ENCODE measurements around the gene SETBP1. TPM values are rescaled to one million over a fixed set of nuclear protein-coding genes. Genes with fewer than 3 reads are reported as not detected.

SETBP1 gene
- total and polyA plus RNA-seq, 2 of the 4 experiments (the other 2 are of a cell fraction): 0.19 to 0.36 TPM

DNA sequence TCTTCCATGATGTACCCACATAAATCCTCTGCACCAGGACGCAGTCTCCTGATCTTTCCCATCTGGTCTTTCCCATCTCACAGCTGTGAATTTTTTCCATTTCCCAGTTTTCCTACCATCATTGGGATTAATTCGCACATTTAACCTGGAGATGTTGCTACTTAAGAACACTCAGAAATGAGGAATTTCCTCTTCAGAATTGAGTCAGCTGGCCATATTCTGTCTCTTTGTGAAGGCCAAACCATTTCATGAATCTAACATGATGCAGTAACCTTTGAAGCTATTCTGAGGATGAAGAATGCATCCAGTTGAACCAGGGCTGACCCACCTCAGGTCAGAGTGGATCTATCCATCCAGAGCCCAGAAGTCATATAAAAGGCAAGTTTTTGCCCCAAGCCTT lies 326.8 kb downstream of the SETBP1 start:
- POLR2A ChIA-PET (ENCODE audit: unreplicated experiment): no interaction called here
- no peak overlapping the region for H3K14ac ChIP-seq (replicated peaks; ENCODE audit: low read depth, low read length)
- H3K4ac ChIP-seq (ENCODE audit: low read depth, low read length): peak overlapping the region; percentile 25; the same call in 1 of the 2 replicates
- in situ Hi-C loops (cut with MboI; ENCODE audit: low sequenced_read_pairs) (no loop called here), intact Hi-C loops (cut with micrococcal nuclease) (no loop called here), dilution Hi-C loops (cut with HindIII; ENCODE audit: low sequenced_read_pairs, unreplicated experiment) (no loop called here)
- H4K5ac ChIP-seq (ENCODE audit: low read depth, low read length): no peak overlapping the region
- H3K4me3 ChIP-seq (ENCODE audit: insufficient read depth, low read depth, low read length): no peak overlapping the region
- H3K4me2 ChIP-seq (ENCODE audit: low read depth, low read length): no peak overlapping the region
- no peak overlapping the region for H2AFZ ChIP-seq (replicated peaks; ENCODE audit: low read length, poor library complexity)
- peak; percentile 31 for DNase-seq
- WGBS, 2 experiments (ENCODE audit: extremely low coverage in 2 of 2, insufficient read length in 1 of 2): no CpG with 5 or more reads among the region's 2 CpGs
- CTCF ChIA-PET: interaction anchor here (1.5 kb wide), 1 partner anchor 19 kb away, joined by 3 read pairs; no protein-coding TSS in a partner anchor
- no peak overlapping the region for H3K9ac ChIP-seq (ENCODE audit: low read depth, low read length)
- peaks cover 3% of the 10 kb centered on the region; the same call in 1 of the 2 replicates for H3K9me1 ChIP-seq (ENCODE audit: insufficient read depth, low read length)
- no TSS peak for BruUV-seq (replicated peaks)
- H4K91ac ChIP-seq (ENCODE audit: insufficient read depth, low read depth, low read length): no peak overlapping the region
- no peak for TF ChIP-seq SMC3 (IDR thresholded peaks at IDR 0.05; ENCODE audit: low read depth, low read length)
- TF ChIP-seq BHLHE40 (IDR thresholded peaks at IDR 0.05; ENCODE audit: low read depth, low read length): no peak
- no peak for TF ChIP-seq RCOR1 (IDR thresholded peaks at IDR 0.05; ENCODE audit: insufficient replicate concordance, low read length)
- no peak for TF ChIP-seq CHD1 (IDR thresholded peaks at IDR 0.05; ENCODE audit: low read depth, low read length)
- TF ChIP-seq, protein P1, sequence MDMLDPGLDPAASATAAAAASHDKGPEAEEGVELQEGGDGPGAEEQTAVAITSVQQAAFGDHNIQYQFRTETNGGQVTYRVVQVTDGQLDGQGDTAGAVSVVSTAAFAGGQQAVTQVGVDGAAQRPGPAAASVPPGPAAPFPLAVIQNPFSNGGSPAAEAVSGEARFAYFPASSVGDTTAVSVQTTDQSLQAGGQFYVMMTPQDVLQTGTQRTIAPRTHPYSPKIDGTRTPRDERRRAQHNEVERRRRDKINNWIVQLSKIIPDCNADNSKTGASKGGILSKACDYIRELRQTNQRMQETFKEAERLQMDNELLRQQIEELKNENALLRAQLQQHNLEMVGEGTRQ (IDR thresholded peaks at IDR 0.05; ENCODE audit: low read depth, low read length): no peak
- TF ChIP-seq MAFK (IDR thresholded peaks at IDR 0.05; ENCODE audit: low read depth, low read length): no peak
- TF ChIP-seq, protein P2, sequence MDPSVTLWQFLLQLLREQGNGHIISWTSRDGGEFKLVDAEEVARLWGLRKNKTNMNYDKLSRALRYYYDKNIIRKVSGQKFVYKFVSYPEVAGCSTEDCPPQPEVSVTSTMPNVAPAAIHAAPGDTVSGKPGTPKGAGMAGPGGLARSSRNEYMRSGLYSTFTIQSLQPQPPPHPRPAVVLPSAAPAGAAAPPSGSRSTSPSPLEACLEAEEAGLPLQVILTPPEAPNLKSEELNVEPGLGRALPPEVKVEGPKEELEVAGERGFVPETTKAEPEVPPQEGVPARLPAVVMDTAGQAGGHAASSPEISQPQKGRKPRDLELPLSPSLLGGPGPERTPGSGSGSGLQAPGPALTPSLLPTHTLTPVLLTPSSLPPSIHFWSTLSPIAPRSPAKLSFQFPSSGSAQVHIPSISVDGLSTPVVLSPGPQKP (IDR thresholded peaks at IDR 0.05; ENCODE audit: borderline replicate concordance, low read depth, low read length): no peak
- no peak for TF ChIP-seq MAZ (IDR thresholded peaks at IDR 0.05; ENCODE audit: borderline replicate concordance, low read depth, low read length)
- TF ChIP-seq FOS (IDR thresholded peaks at IDR 0.05; ENCODE audit: low read depth, low read length): no peak
- TF ChIP-seq, protein P3, sequence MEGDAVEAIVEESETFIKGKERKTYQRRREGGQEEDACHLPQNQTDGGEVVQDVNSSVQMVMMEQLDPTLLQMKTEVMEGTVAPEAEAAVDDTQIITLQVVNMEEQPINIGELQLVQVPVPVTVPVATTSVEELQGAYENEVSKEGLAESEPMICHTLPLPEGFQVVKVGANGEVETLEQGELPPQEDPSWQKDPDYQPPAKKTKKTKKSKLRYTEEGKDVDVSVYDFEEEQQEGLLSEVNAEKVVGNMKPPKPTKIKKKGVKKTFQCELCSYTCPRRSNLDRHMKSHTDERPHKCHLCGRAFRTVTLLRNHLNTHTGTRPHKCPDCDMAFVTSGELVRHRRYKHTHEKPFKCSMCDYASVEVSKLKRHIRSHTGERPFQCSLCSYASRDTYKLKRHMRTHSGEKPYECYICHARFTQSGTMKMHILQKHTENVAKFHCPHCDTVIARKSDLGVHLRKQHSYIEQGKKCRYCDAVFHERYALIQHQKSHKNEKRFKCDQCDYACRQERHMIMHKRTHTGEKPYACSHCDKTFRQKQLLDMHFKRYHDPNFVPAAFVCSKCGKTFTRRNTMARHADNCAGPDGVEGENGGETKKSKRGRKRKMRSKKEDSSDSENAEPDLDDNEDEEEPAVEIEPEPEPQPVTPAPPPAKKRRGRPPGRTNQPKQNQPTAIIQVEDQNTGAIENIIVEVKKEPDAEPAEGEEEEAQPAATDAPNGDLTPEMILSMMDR (conservative IDR thresholded peaks at IDR 0.05; ENCODE audit: low read depth, low read length): no peak
- no peak for ATAC-seq (ENCODE audit: low read depth)
- H3K79me1 ChIP-seq (ENCODE audit: low read depth in 1 of 2, low read length in 2 of 2): no peaks in the 10 kb centered on the region
- H2AK9ac ChIP-seq (replicated peaks; ENCODE audit: low read depth, low read length, poor library complexity): no peak overlapping the region
- no peaks in the 10 kb centered on the region for H3K27me3 ChIP-seq (ENCODE audit: control insufficient read depth, insufficient read depth, low read length)
- H3K56ac ChIP-seq (ENCODE audit: extremely low read depth, insufficient read depth, low read length): no peak overlapping the region
- H3K36me3 ChIP-seq (ENCODE audit: control insufficient read depth, insufficient read depth, low read length): no peaks in the 10 kb centered on the region
- H2BK120ac ChIP-seq (ENCODE audit: low read depth, low read length): no peak overlapping the region
- peaks cover 2% of the 10 kb centered on the region; the same call in 1 of the 2 replicates for H3K4me1 ChIP-seq (ENCODE audit: control insufficient read depth, insufficient read depth, low read length)
- no peak overlapping the region for H3K27ac ChIP-seq (ENCODE audit: insufficient read depth, low read length)
- H2BK15ac ChIP-seq (ENCODE audit: low read depth, low read length): no peak overlapping the region; the same call in 2 of the 3 replicates
- 0 out of 4 replicates have a peak overlapping the region, but pooled peaks of 1 of the 2 experiments have one; percentile 8 for H4K8ac ChIP-seq (ENCODE audit: low read depth in 2 of 2, low read length in 2 of 2)
- H2AK5ac ChIP-seq (ENCODE audit: low read depth, low read length): no peak overlapping the region
- no peak overlapping the region for H3K23ac ChIP-seq (ENCODE audit: low read depth, low read length)
- H3K9me3 ChIP-seq (ENCODE audit: control insufficient read depth, insufficient read depth, low read length): no peaks in the 10 kb centered on the region
- no peak overlapping the region for H2BK20ac ChIP-seq (ENCODE audit: low read depth, low read length)
- no peak overlapping the region for H2BK5ac ChIP-seq (ENCODE audit: low read depth, low read length, poor library complexity, severe bottlenecking)
- no peaks in the 10 kb centered on the region for H4K20me1 ChIP-seq (ENCODE audit: insufficient read depth, low read length)
- no peak overlapping the region for H3K18ac ChIP-seq (ENCODE audit: low read depth, low read length)

Measured in IMR-90 (cell line).